GM19452 (cell line): Measurements from ENCODE around the gene PEMT.

Experiments
- ATAC-seq: cut with Tn5 transposase; IDR thresholded peaks from one replicate; pipeline ENCODE4 v1.9.1; 2021; ENCODE audit not compliant: unreplicated experiment

The PEMT gene

DNA sequence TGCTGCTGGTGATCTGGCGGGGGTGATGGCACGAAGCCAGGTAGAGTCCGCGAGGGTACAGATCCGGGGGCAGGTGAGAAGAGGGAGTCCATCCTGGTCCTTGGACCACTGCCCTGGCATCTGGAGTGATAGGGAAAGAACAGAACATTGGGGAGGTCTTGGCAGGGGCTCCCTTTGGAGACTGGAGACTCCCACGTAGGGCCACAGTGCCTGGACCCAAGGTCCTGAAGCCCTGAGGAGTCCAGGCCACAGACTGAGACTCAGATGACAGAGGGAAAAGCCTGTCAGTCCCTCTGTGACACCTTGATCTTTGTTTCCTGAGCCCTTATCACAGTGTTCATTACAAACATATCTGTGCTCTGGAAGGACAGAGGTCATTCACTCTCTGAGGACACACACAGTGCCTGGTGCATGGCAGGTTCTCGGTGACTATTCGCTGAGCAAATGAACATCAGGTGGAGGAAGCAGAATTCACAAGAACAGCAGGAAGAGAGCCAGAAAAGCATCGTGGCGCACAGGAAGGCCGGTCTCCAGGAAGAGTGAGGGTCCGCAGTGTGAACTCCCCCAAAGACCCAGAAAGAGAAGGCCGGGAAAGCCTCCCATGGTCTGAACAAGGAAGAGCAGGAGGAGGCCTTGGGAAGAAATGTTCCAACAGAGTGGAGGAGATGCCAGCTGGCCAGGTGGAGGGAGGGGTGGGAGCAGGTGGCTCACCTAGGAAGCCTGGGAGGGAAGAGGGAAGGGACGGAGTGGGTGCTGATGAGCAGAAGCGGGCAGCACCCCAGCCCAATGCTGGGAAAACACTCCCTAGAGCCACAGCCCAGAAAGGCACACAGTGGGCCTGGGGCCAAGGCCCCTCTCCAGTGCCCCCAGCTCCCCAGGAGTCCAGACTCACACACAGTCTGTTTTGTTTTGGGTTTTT, 20.5 kb downstream of the PEMT start:
- no peak for ATAC-seq

DNA sequence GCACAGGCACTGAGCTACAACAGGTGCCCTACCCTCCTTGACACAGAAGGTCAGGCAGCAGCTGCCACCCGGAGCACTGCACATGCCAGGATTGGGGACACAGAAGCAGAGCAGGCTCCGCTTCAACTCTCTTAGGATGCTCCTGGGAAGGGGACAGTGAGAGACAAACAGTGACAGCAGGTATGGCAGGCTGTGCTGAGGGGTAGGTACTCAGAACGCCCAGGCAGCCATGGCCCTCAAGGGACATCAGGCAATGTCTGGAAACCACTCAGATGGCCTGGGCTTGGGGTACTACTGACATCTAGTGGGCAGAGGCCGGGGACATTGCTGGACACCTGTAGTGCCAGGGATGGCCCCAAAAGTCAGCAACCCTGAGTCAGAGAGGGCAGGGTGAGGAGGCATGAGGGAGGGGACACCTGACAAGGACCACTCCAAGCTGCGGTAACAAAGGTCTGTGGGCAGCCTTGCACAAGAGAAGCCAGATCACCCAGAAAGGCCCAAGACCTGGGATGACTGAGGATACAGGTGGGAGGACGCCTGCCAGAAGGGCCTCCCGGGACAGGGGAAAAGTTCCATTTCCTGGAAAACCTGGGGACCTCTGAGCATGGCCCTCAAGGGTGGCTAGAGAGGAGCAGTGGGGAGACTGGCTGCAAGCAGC, 21.2 kb downstream of the PEMT start:
- no peak for ATAC-seq

- ATAC-seq = no peak
Measured at GRCh38 chr17:17569691-17570090, 21.8 kb downstream of the PEMT start.

DNA sequence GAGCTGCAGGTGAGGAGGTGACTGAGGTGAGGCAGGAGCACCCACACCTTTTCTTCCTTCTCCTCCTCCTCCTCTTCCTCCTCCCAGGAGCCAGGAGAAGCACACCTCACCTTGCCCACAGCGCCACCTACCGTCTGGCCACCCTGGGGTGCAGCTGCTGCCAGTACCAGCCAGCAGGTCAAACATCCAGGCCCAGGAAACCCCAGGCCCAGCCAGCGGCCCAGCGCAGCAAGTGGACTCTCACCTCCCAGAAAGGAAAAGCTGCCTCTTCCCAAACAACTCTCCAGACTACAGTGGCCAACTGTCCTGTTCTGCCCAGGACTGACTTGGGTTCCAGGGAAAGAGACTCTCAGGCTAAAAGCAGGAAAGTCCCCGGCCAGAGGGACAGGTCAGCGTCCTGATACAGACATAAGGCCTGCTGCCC, 22.7 kb downstream of the PEMT start:
- no peak for ATAC-seq

DNA sequence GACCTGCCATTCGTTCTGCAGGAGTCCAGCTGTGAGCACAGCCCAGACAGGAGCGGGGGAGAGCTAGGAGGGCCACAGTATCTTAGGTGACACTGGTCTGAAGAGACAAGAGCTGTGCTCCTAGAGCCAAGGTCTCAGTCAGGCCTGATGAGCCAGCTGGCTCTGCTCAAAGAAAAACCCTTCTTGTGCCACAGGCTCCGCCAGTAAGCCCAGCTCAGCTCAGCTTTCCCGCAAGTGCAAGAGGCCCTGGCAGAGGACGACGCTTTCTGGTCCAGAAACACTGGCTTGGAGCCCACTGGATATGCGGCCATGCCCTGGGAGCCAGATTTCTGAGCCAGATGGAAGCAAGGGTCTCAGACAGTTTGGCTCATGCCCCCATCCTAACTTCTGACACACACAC, 23.9 kb downstream of the PEMT start:
- no peak for ATAC-seq

GRCh38 chr17:17566896-17567513, 24.5 kb downstream of the PEMT start:
- ATAC-seq = no peak

GRCh38 chr17:17565471-17566339, 25.8 kb downstream of the PEMT start:
- no peak for ATAC-seq

- ATAC-seq = no peak
Measured at GRCh38 chr17:17564896-17565295, 26.6 kb downstream of the PEMT start.

DNA sequence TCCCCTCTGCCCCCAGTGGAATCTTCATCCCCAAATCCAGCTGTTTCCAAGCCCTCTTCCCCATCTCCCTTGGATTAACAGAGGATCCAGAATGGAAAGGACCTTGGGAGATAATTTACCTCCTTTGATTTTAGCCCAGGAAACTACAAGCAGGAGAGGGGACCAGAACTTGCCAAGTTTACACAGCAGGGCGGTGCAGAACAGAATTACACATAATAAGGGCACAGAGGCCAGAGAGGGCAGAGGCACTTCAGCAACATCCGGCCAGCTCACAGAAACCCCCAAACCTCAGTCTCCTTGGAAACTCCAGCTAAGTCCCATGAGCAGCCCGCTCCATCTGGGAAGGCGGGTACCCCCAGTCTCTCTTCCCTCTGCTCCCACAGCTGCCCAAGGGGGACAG, 27.2 kb downstream of the PEMT start:
- ATAC-seq = no peak

DNA sequence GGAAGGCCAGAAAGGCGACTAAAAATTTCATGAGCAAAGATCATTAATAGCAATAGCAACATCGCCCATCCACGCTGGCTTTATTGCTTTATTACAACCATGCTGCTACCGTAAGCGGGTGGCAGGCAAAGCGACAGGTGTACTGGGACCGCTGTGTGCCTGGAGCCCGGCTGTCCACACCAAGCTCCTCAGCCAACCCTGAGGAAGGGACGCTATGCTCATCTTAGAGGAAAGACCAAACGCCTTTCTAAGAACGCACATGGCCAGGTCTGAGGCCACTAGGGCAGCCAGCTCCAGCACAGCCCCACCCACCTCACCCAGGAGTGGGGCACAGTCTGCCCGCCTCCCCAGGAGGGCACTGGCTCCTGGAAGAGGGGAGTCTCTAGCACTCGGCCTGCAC, 28.0 kb downstream of the PEMT start:
- no peak for ATAC-seq

DNA sequence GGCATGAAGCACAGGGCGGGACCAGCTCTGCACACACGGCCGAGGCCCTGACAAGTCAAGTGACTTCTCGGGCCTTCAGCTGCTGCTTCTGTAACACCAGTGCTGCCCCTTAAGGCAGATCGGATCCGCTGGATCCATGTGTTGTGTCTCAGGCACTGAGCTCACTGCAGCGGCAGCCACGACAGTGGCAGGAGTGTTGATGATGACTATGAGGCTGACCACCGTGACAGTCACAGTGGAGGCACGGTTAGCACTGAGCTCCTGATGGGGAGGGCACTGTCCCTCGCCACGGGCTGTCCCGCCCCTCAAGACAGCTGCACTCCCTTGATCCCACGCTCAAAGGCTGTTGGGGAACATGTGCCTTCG, 29.4 kb downstream of the PEMT start:
- ATAC-seq = no peak

DNA sequence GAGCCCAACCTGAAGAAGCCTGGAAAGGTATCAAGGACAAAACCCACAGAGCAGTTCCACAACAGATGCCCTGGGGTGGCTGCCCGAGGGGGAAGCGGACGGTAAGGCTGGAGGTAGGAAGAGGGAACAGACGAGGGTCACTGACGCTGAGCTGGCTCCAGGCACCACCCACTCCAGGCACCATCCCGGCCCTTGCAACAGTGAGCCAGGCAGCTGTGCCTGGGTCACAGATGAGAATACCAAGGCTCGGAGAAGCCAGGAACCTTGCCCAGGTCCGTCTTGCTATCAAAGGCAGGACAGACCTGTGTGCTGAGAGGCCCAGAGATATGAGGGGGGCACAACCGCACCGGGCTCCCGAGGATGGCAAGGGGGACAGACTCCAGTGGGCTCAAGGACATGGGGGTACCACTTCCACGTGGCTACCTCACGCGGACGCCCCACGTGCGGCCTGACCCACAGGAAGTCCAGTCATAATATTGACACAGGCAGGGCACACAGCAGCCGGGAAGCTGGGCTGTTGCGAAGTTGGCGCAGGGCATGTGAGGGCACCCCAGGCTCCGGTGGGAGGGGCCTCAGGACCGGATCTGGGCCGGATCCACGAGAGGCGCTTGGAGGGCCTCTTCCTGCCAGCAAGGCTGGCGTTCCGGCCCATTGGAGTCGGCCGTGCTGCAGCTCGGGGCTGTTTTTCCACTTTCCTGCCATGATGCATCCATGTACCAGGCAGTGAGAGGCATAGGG, 29.9 kb downstream of the PEMT start:
- no peak for ATAC-seq

- ATAC-seq = no peak
Measured at GRCh38 chr17:17560975-17561374, 30.5 kb downstream of the PEMT start.

DNA sequence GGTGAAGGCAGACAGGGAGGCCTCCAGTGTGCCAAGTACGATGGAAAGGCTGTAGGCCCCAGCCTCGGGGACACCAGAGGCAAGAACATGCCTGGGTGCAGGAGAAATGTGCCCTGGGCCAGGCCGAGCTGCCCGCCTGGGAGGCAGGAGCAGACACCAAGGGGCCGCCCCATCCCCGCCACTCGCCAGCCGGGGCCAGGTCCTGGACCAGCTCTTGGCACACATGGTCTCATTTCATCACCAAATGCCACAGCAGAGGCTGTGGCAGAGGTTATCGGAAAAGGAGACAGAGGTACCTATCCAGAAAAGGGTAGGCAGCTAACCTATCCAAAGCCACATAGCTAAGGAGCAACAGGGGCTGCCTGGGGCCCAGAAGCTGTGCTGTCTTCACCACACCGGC, 31.3 kb downstream of the PEMT start:
- ATAC-seq = no peak

GRCh38 chr17:17559164-17559563, 32.3 kb downstream of the PEMT start:
- no peak for ATAC-seq

DNA sequence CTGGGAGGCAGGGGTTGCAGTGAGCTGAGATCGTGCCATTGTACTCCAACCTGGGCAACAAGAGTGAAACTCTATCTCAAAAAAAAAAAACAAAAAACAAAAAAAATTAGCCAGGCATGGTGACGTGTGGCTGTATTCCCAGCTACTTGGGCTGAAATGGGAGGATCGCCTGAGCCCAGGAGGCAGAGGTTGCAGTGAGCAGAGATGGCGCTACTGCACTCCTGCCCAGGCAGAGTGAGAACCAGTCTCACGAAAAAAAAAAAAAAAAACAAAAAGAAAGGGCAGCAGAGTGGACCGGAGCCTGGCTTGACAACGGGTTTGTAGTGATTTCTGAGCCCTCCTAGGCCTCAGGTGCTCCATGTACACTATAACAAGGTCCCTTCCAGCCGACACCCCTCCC, 33.1 kb downstream of the PEMT start:
- ATAC-seq = no peak

DNA sequence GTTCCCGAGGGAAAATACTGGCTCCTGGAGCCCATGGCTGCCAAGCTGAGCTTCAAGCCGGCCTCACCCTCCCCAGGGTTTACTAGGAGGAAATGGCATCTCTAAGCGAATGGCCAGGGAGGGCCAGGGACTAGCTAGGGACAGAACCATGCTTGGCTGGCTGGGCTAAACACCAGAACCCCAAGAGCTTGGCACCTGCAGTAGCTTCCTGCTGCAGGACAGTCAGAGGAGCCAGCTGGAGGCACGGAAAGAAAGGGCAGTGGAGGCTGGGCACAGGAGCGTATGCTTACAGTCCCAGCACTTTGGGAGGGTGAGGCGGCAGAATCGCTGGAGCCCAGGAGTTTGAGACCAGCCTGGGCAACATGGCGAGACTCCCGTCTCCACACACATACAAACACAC, 33.7 kb downstream of the PEMT start:
- ATAC-seq = no peak

DNA sequence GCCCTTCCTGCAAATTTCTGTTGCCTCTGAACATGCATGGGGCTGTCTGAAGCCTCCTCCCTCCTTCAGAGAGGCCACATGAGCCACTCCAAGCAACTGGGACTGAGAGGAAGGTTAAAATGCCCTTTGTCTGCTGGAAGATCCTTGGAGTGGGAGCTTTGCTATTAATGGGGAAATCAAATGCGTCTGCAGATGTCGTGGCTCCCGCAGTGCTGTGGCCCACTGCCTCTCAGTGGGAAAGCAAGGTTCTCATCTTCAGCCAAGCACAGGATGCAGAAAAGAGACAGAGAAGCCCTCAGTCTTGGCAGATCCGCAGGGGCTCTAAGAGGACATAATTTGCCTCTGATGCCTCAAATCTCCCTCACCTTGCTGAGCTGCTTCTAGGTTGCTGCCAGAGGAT, 34.8 kb downstream of the PEMT start:
- no peak for ATAC-seq

DNA sequence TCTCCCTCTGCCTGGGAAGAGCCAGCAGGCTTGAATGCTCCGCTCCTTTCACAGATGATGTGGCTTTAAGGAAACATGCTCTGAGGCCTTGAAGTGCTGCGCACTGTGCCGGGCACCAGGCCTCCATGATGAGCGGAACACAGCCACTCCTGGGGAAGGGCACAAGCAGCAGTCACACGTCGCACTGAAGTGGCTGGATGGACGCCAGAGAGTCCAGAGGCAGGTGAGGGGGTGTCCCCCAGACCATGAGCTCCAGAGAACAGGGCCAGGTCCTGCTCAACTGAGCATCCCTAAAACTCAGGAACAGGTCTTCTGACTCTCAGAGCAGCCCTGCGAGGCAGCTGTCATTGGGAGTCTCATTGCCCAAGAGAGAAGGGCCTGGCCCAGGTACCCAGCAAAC, 35.6 kb downstream of the PEMT start:
- ATAC-seq = no peak

GRCh38 chr17:17555151-17555550, 36.4 kb downstream of the PEMT start:
- ATAC-seq = no peak
